Fibroblast of skin of back (primary cell): Measurements from ENCODE around the gene ETFA.

Source experiments
- DNase-seq: peaks from one replicate; pipeline ENCODE4 v3.0.0-alpha.2; 2013

The ETFA gene

GRCh38 chr15:76169018-76169417 lies 142.3 kb downstream of the ETFA start:
- DNase-seq: peak; percentile 35

- no peak for DNase-seq
Measured at GRCh38 chr15:76168237-76168984, 142.9 kb downstream of the ETFA start.

- no peak for DNase-seq
Measured at GRCh38 chr15:76165951-76166350, 145.3 kb downstream of the ETFA start.
